GM23248 (cell line): ENCODE data around the gene FBN1. TPM values are rescaled to one million over a fixed set of nuclear protein-coding genes. Genes with fewer than 3 reads are reported as not detected.

Experiments
- DNase-seq: peaks from one replicate; pipeline ENCODE4 v3.0.0-alpha.2; 2015
- H2AFZ ChIP-seq: fragments of 200-600 bp; sonication (generic); 2 replicates; pipeline ENCODE4 v1.6.1; 2016; ENCODE audit warnings: antibody characterized with exemption
- H3F3A ChIP-seq: fragments of 200-600 bp; sonication (generic); 2 replicates; pipeline ENCODE4 v1.6.1; 2016; ENCODE audit warnings: mild to moderate bottlenecking, antibody characterized with exemption, mixed run types; ENCODE audit not compliant: insufficient read depth
- H3K27ac ChIP-seq: fragments of 200-600 bp; sonication (generic); 2 replicates; pipeline ENCODE4 v1.5.1; 2016; ENCODE audit warnings: mild to moderate bottlenecking
- H3K27me3 ChIP-seq: fragments of 200-600 bp; sonication (generic); replicated peaks from 2 replicates; pipeline ENCODE4 v1.6.1; 2016; ENCODE audit warnings: mild to moderate bottlenecking; ENCODE audit not compliant: insufficient read depth
- H3K36me3 ChIP-seq: fragments of 200-600 bp; sonication (generic); 2 replicates; pipeline ENCODE4 v1.6.1; 2016; ENCODE audit warnings: low read depth, mild to moderate bottlenecking
- H3K4me1 ChIP-seq: fragments of 200-600 bp; sonication (generic); 2 replicates; pipeline ENCODE4 v1.6.1; 2016; ENCODE audit warnings: mild to moderate bottlenecking; ENCODE audit not compliant: insufficient read depth
- H3K4me2 ChIP-seq: fragments of 200-600 bp; sonication (generic); one replicate; pipeline ENCODE4 v1.6.1; 2016; ENCODE audit warnings: mild to moderate bottlenecking; ENCODE audit not compliant: unreplicated experiment
- H3K4me3 ChIP-seq: fragments of 200-600 bp; sonication (generic); 2 replicates; pipeline ENCODE4 v1.5.1; 2016; ENCODE audit warnings: mild to moderate bottlenecking
- H3K79me2 ChIP-seq: fragments of 200-600 bp; sonication (generic); 2 replicates; pipeline ENCODE4 v1.6.1; 2016; ENCODE audit warnings: mild to moderate bottlenecking; ENCODE audit not compliant: insufficient read depth
- H3K9ac ChIP-seq: fragments of 200-600 bp; sonication (generic); 2 replicates; pipeline ENCODE4 v1.6.1; 2016; ENCODE audit warnings: mild to moderate bottlenecking
- H3K9me2 ChIP-seq: fragments of 200-600 bp; sonication (generic); 2 replicates; pipeline ENCODE4 v1.6.1; 2016; ENCODE audit warnings: mixed run types, mild to moderate bottlenecking, moderate library complexity; ENCODE audit not compliant: insufficient read depth
- H3K9me3 ChIP-seq: fragments of 200-600 bp; sonication (generic); one replicate; pipeline ENCODE4 v1.6.1; 2017; ENCODE audit warnings: low read depth
- H4K20me1 ChIP-seq: fragments of 200-600 bp; sonication (generic); 2 replicates; pipeline ENCODE4 v1.6.0; 2016; ENCODE audit not compliant: insufficient read depth
- EZH2 ChIP-seq: fragments of 200-600 bp; sonication (generic); IDR thresholded peaks from 2 replicates; pipeline ENCODE4 v1.6.1; 2018; ENCODE audit warnings: antibody characterized with exemption, mild to moderate bottlenecking; ENCODE audit not compliant: insufficient read depth, poor library complexity, severe bottlenecking
- EZH2phosphoT487 ChIP-seq: fragments of 200-600 bp; sonication (generic); IDR thresholded peaks from 2 replicates; pipeline ENCODE4 v1.6.1; 2018; ENCODE audit warnings: antibody characterized with exemption, moderate library complexity, mild to moderate bottlenecking, low read depth; ENCODE audit not compliant: insufficient read depth
- WGBS, 2 experiments: methylation state at CpG; one replicate each; pipeline ENCODE4 v1.1.6; 2015 to 2017; ENCODE audit warnings: low lambda C conversion rate in 2 of 2, low coverage in 1 of 2; ENCODE audit errors: missing lambda C conversion rate in 2 of 2; 5-methylcytosine and 5-hydroxymethylcytosine counted together
- in situ Hi-C: fragments of 300-500 bp; cut with MboI; formaldehyde crosslinking; loops from 2 replicates; pipeline ENCODE4 v1.15.0; 2020
- polyA plus RNA-seq: library from polyadenylated mRNA; unstranded; fragments of >200 nt; fragmentation: Nextera tagmentation; extraction: Ambion mirVana; gene quantifications from 2 replicates; pipeline ENCODE4 v1.2.1, GENCODE V29; 2016
- total RNA-seq: library from RNA; depleted of rRNA; stranded (reverse); fragments of >200 nt; shearing (Covaris generic); gene quantifications from 2 replicates; pipeline ENCODE4 v1.2.3, GENCODE V29; 2014

Gene FBN1
- total and polyA plus RNA-seq, 2 experiments from 2014 or later: 374 to 1,478 TPM

- peaks cover 77% of the 10 kb centered on the region for H3K4me1 ChIP-seq
- WGBS, 2 experiments: 39 to 45% methylated on average over 11 of the region's 11 CpGs
- H3F3A ChIP-seq: peaks cover 86% of the 10 kb centered on the region
- no peaks in the 10 kb centered on the region for H4K20me1 ChIP-seq
- no peak overlapping the region for H3K4me3 ChIP-seq
- peaks cover 97% of the 10 kb centered on the region for H3K79me2 ChIP-seq
- H3K9me3 ChIP-seq: no peaks in the 10 kb centered on the region
- in situ Hi-C loops: no loop called here
- H3K9me2 ChIP-seq: no peaks in the 10 kb centered on the region
- TF ChIP-seq EZH2: no peak
- TF ChIP-seq EZH2phosphoT487: no peak
- no peak overlapping the region for H2AFZ ChIP-seq
- peak overlapping the region; percentile 83 for H3K4me2 ChIP-seq
- peak overlapping the region; percentile 77 for H3K9ac ChIP-seq
- H3K27me3 ChIP-seq: no peaks in the 10 kb centered on the region
- peak overlapping the region; percentile 92 for H3K27ac ChIP-seq
- peak; percentile 95 for DNase-seq
- H3K36me3 ChIP-seq: peaks cover 46% of the 10 kb centered on the region
These were observed 62.9 kb downstream of the FBN1 start for GRCh38 chr15:48582452-48583247.

DNA sequence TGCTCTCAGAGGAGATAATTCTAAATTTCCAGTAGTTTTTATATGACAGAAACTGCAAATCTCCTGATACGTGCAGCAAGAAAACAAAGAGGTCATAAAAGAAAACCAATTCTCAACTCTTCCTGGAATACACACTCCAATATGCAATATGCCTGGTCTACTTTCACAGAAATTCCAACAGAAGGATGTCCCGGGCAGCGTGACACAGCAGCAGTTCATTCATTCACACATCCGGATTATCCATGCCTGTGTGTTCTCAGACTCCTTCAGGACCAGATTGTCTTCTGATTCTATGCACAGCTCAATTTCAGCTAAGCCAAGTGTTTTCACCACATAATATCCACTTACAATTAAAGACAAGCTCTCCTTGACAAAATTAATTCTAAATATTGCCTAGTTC is 64.3 kb downstream of the FBN1 start:
- Histone ChIP-seq H3K36me3 (peaks cover 42% of the 10 kb centered on the region), H3K9ac (peak overlapping the region; percentile 77), H3K4me1 (peaks cover 82% of the 10 kb centered on the region), H3K4me2 (peak overlapping the region; percentile 83), H4K20me1 (no peaks in the 10 kb centered on the region), H3K9me3 (no peaks in the 10 kb centered on the region), H3K27me3 (no peaks in the 10 kb centered on the region), H3K9me2 (no peaks in the 10 kb centered on the region), H3F3A (peaks cover 87% of the 10 kb centered on the region), H3K27ac (peak overlapping the region; percentile 92), H3K4me3 (no peak overlapping the region), H2AFZ (no peak overlapping the region), H3K79me2 (peaks cover 97% of the 10 kb centered on the region)
- DNase-seq: peak; percentile 72
- TF ChIP-seq EZH2 (no peak), EZH2phosphoT487 (no peak)
- 11 to 18% methylated on average over 4 of the region's 4 CpGs for WGBS, 2 experiments
- in situ Hi-C loops: no loop called here

GRCh38 chr15:48580736-48581135 is 64.8 kb downstream of the FBN1 start:
- Histone ChIP-seq H3K4me1 (peaks cover 77% of the 10 kb centered on the region), H3K4me2 (peak overlapping the region; percentile 83), H3K9me2 (no peaks in the 10 kb centered on the region), H4K20me1 (no peaks in the 10 kb centered on the region), H3K79me2 (peaks cover 97% of the 10 kb centered on the region), H3F3A (peaks cover 92% of the 10 kb centered on the region), H3K4me3 (no peak overlapping the region), H3K36me3 (peaks cover 47% of the 10 kb centered on the region), H3K9me3 (no peaks in the 10 kb centered on the region), H2AFZ (no peak overlapping the region), H3K27me3 (no peaks in the 10 kb centered on the region), H3K27ac (peak overlapping the region; percentile 92), H3K9ac (peak overlapping the region; percentile 77)
- WGBS, 2 experiments: 75 to 79% methylated on average over 2 of the region's 2 CpGs
- in situ Hi-C loops: no loop called here
- no peak for DNase-seq
- TF ChIP-seq EZH2phosphoT487 (no peak), EZH2 (no peak)

GRCh38 chr15:48579945-48580671 is 65.4 kb downstream of the FBN1 start:
- WGBS, 2 experiments: 50 to 56% methylated on average over 8 of the region's 8 CpGs
- DNase-seq: peak; percentile 61
- Histone ChIP-seq H3K9ac (peak overlapping the region; percentile 77), H3K9me3 (no peaks in the 10 kb centered on the region), H3K4me3 (peak overlapping the region; percentile 44), H3K4me1 (peaks cover 77% of the 10 kb centered on the region), H3K27me3 (no peaks in the 10 kb centered on the region), H3K9me2 (no peaks in the 10 kb centered on the region), H3K36me3 (peaks cover 48% of the 10 kb centered on the region), H4K20me1 (no peaks in the 10 kb centered on the region), H3K27ac (peak overlapping the region; percentile 92), H3F3A (peaks cover 93% of the 10 kb centered on the region), H3K4me2 (peak overlapping the region; percentile 83), H3K79me2 (peaks cover 97% of the 10 kb centered on the region), H2AFZ (no peak overlapping the region)
- in situ Hi-C loops: no loop called here
- TF ChIP-seq EZH2 (no peak), EZH2phosphoT487 (no peak)
